Measurements from ENCODE around the gene MYL6. TPM values are rescaled to one million over a fixed set of nuclear protein-coding genes. Genes with fewer than 3 reads are reported as not detected.
"Not testable (repeated sequence)": the region's sequence is repeated elsewhere in the genome, so short reads cannot be mapped to it uniquely, and the experiment has no call there.

MYL6 gene
- 1,047 and 1,209 TPM in 2 replicates for total RNA-seq (ENCODE audit: low replicate concordance)

- TF ChIP-seq CTCF (IDR thresholded peaks at IDR 0.05; ENCODE audit: insufficient read depth, low read length): no peak
- DNase-seq (ENCODE audit: low read depth): peak; percentile 99
- peak within 1 kb of the TSS; percentile 98 for H3K4me3 ChIP-seq (ENCODE audit: low read depth, low read length)
Observed at GRCh38 chr12:56158029-56158925, at the start of gene MYL6. Gene MYL6, plus strand, starts transcription at chr12:56158359. Its CDS starts 43 bp downstream, at chr12:56158402.

GRCh38 chr12:56110571-56110970 lies 47.6 kb upstream of the MYL6 start:
- no peak for TF ChIP-seq CTCF (IDR thresholded peaks at IDR 0.05; ENCODE audit: insufficient read depth, low read length)
- no peak overlapping the region for H3K4me3 ChIP-seq (ENCODE audit: low read depth, low read length)
- DNase-seq (ENCODE audit: low read depth): no peak

GRCh38 chr12:56114084-56114483 lies 44.1 kb upstream of the MYL6 start:
- no peak for TF ChIP-seq CTCF (IDR thresholded peaks at IDR 0.05; ENCODE audit: insufficient read depth, low read length)
- H3K4me3 ChIP-seq (ENCODE audit: low read depth, low read length): no peak overlapping the region
- DNase-seq (ENCODE audit: low read depth): no peak

GRCh38 chr12:56115329-56115728 lies 42.8 kb upstream of the MYL6 start:
- TF ChIP-seq CTCF (IDR thresholded peaks at IDR 0.05; ENCODE audit: insufficient read depth, low read length): no peak
- peak; percentile 51 for DNase-seq (ENCODE audit: low read depth)
- H3K4me3 ChIP-seq (ENCODE audit: low read depth, low read length): peak overlapping the region; percentile 79

- no peak for TF ChIP-seq CTCF (IDR thresholded peaks at IDR 0.05; ENCODE audit: insufficient read depth, low read length)
- peak; percentile 96 for DNase-seq (ENCODE audit: low read depth)
Observed at GRCh38 chr12:56116267-56117081, 41.7 kb upstream of the MYL6 start, which contains the start of gene RPL41. Gene RPL41, plus strand, starts transcription at chr12:56116633.

GRCh38 chr12:56117082-56117706 lies 41.0 kb upstream of the MYL6 start:
- peak overlapping the region; percentile 79 for H3K4me3 ChIP-seq (ENCODE audit: low read depth, low read length)
- DNase-seq (ENCODE audit: low read depth): not testable (repeated sequence)

More at GRCh38 chr12:56116267-56117081, 41.7 kb upstream of the MYL6 start, which contains the start of gene RPL41:
- H3K4me3 ChIP-seq (ENCODE audit: low read depth, low read length): peak within 1 kb of the TSS; percentile 79

Measured in fibroblast of the aortic adventitia (primary cell).